ENCODE data around the gene TMEM14A.

- TF ChIP-seq BRF1 (IDR thresholded peaks at IDR 0.05; ENCODE audit: borderline replicate concordance, extremely low read depth, insufficient read length) (no peak), PCBP2 (IDR thresholded peaks at IDR 0.05; ENCODE audit: low read depth, low read length, poor library complexity, severe bottlenecking) (no peak), U2AF2 (optimal IDR thresholded peaks at IDR 0.05; ENCODE audit: low read depth, low read length) (no peak), POLR2A (conservative IDR thresholded peaks at IDR 0.05) (no peak), CHD2 (IDR thresholded peaks at IDR 0.05; ENCODE audit: low read depth, low read length) (no peak), RNF219 (CRISPR knock-in tag; IDR thresholded peaks at IDR 0.05) (no peak), DACH1 (IDR thresholded peaks at IDR 0.05; ENCODE audit: partially characterized antibody) (no peak), MCM7 (IDR thresholded peaks at IDR 0.05) (no peak), BMI1 (IDR thresholded peaks at IDR 0.05; ENCODE audit: low read length) (no peak), REST (IDR thresholded peaks at IDR 0.05; ENCODE audit: borderline replicate concordance) (no peak), REST (CRISPR knock-in tag; IDR thresholded peaks at IDR 0.05; ENCODE audit: low read depth) (no peak), RFX1 (IDR thresholded peaks at IDR 0.05) (no peak), JUNB (CRISPR knock-in tag; conservative IDR thresholded peaks at IDR 0.05) (no peak), CTCF (IDR thresholded peaks at IDR 0.05 in 2 of 3, conservative IDR thresholded peaks at IDR 0.05 in 1 of 3; ENCODE audit: insufficient read depth in 2 of 3, low read depth in 1 of 3, low read length in 3 of 3) (no peak), ZNF280B (CRISPR knock-in tag; IDR thresholded peaks at IDR 0.05) (no peak)
Observed at GRCh38 chr6:52654592-52654991, 16.3 kb upstream of the TMEM14A start.

All from K562 (cell line).